K562 (cell line): ENCODE results near the gene USP35. TPM values are rescaled to one million over a fixed set of nuclear protein-coding genes. Genes with fewer than 3 reads are reported as not detected.
A peak's percentile ranks its signal among the peaks of the same experiment; 100 is the strongest.

ENCODE experiments used
- ARID1B ChIP-seq: fragments of 450-650 bp; IDR thresholded peaks from 2 replicates; pipeline ENCODE4 v1.6.1; 2016; ENCODE audit warnings: antibody characterized with exemption, mild to moderate bottlenecking, inconsistent platforms
- ARID4B ChIP-seq: sonication (generic); formaldehyde crosslinking; IDR thresholded peaks from 2 replicates; pipeline ENCODE4 v1.8.0; 2022; ENCODE audit warnings: mild to moderate bottlenecking, missing genetic modification reagents
- ATF3 ChIP-seq, 2 experiments: fragments of 450-650 bp in 1 of 2; sonication (generic) in 1 of 2; formaldehyde crosslinking in 1 of 2; IDR thresholded peaks in 1 of 2; conservative IDR thresholded peaks in 1 of 2; 2 replicates each; pipeline versions ENCODE4 v1.6.1 to v1.8.1; 2016 to 2023; ENCODE audit warnings: mild to moderate bottlenecking in 2 of 2, moderate library complexity in 2 of 2, inconsistent platforms in 1 of 2, missing genetic modification reagents in 1 of 2
- CEBPG ChIP-seq, 3 experiments: fragments of 200-800 bp in 1 of 3; sonication (Bioruptor generic) in 1 of 3; sonication (generic) in 1 of 3; formaldehyde crosslinking in 1 of 3; IDR thresholded peaks in 2 of 3; conservative IDR thresholded peaks in 1 of 3; 2 replicates each; pipeline versions ENCODE4 v1.6.1 to v1.8.0; 2016 to 2022; ENCODE audit warnings: missing compliant biosample characterization in 2 of 3, missing genetic modification characterization in 2 of 3, mild to moderate bottlenecking in 1 of 3, missing genetic modification reagents in 1 of 3
- E2F8 ChIP-seq: fragments of 450-650 bp; IDR thresholded peaks from 2 replicates; pipeline ENCODE4 v1.7.1; 2018; ENCODE audit warnings: mild to moderate bottlenecking, low read depth; ENCODE audit not compliant: partially characterized antibody
- GTF2B ChIP-seq: IDR thresholded peaks from 2 replicates; pipeline ENCODE4 v1.6.1; 2011; ENCODE audit not compliant: insufficient read length; ENCODE audit errors: extremely low read depth
- HMG20A ChIP-seq: fragments of 450-650 bp; formaldehyde crosslinking; conservative IDR thresholded peaks from 2 replicates; pipeline ENCODE4 v1.4.0; 2020; ENCODE audit warnings: mild to moderate bottlenecking, mixed read lengths
- KDM5B ChIP-seq: fragments of 200-600 bp; sonication (generic); IDR thresholded peaks from 2 replicates; pipeline ENCODE4 v1.6.1; 2012; ENCODE audit warnings: low read depth, mild to moderate bottlenecking, moderate library complexity, low read length, control low read depth, inconsistent platforms; ENCODE audit not compliant: insufficient replicate concordance
- SUPT5H ChIP-seq: fragments of 450-650 bp; IDR thresholded peaks from 2 replicates; pipeline ENCODE4 v1.6.1; 2016
- U2AF1 ChIP-seq: fragments of 200-400 bp; formaldehyde crosslinking; optimal IDR thresholded peaks from 2 replicates; pipeline ENCODE3; 2017; ENCODE audit warnings: mild to moderate bottlenecking, low read depth, low read length, moderate library complexity
- XRCC4 ChIP-seq: IDR thresholded peaks from one replicate; pipeline ENCODE4 v1.6.1; 2011; ENCODE audit not compliant: insufficient read depth, insufficient read length; ENCODE audit errors: extremely low read depth
- ZBTB1 ChIP-seq: sonication (generic); formaldehyde crosslinking; IDR thresholded peaks from 2 replicates; pipeline ENCODE4 v1.8.1; 2023; ENCODE audit warnings: missing genetic modification reagents, low read depth, mild to moderate bottlenecking, borderline replicate concordance
- ZNF316 ChIP-seq: fragments of 450-650 bp; IDR thresholded peaks from 2 replicates; pipeline ENCODE4 v1.6.1; 2016
- ZNF324 ChIP-seq: fragments of 250-450 bp; sonication (Bioruptor Pico); IDR thresholded peaks from 2 replicates; pipeline ENCODE4 v1.4.0; 2020; ENCODE audit warnings: mild to moderate bottlenecking
- ZNF449 ChIP-seq: fragments of 250-450 bp; sonication (Bioruptor Pico); IDR thresholded peaks from 2 replicates; pipeline ENCODE4 v1.8.0; 2022; ENCODE audit warnings: moderate library complexity, mild to moderate bottlenecking, inconsistent platforms
- polyA plus RNA-seq, 8 experiments: library from polyadenylated mRNA; depleted of rRNA in 4 of 8; stranded (reverse) in 5 of 8; unstranded in 3 of 8; fragments of >200 nt; fragmentation: Nextera tagmentation in 2 of 8; fragmentation: Illumina TruSeq in 1 of 8; extraction: Ambion mirVana in 2 of 8; extraction: Trizol in 1 of 8; gene quantifications; 2 replicates each; pipeline versions ENCODE4 v1.2.1 to v1.2.3, GENCODE V29; 2011 to 2014; ENCODE audit warnings: inconsistent platforms in 1 of 8, missing spikeins in 1 of 8
- total RNA-seq, 7 experiments: library from RNA; depleted of rRNA in 6 of 7; stranded (reverse); fragments of >200 nt in 6 of 7; fragmentation: Illumina TruSeq in 2 of 7; extraction: Trizol in 2 of 7; gene quantifications; 2 replicates each; pipeline versions ENCODE4 v1.2.1 to v1.2.3, GENCODE V29; 2011 to 2021; ENCODE audit warnings: low replicate concordance in 1 of 7

USP35 gene
- total and polyA plus RNA-seq, 9 of the 15 experiments (the other 6 are each of a cell fraction or from before 2014, with no cell fraction given), result 0.01 to 4.8 (median 3.6) TPM

GRCh38 chr11:78216571-78217287 lies 28.0 kb downstream of the USP35 start (continued):
- TF ChIP-seq ARID4B (CRISPR knock-in tag), result no peak
- peak; percentile 58; the same call in 1 of the 2 replicates for TF ChIP-seq ARID1B
- no peak for TF ChIP-seq XRCC4
- TF ChIP-seq ZNF449 (CRISPR knock-in tag), result no peak
- TF ChIP-seq ZBTB1 (CRISPR knock-in tag), result no peak
- peak; percentile 23; the same call in 1 of the 2 replicates for TF ChIP-seq SUPT5H
- no peak for TF ChIP-seq CEBPG (CRISPR knock-in tag; IDR thresholded peaks at IDR 0.05)
- TF ChIP-seq CEBPG (tag; conservative IDR thresholded peaks at IDR 0.05 in 1 of 2, IDR thresholded peaks at IDR 0.05 in 1 of 2), result no peak
- peak; percentile 70 for TF ChIP-seq E2F8
- TF ChIP-seq U2AF1, result no peak
- TF ChIP-seq GTF2B, result no peak
- peak; percentile 12; the same call in 1 of the 2 replicates for TF ChIP-seq ZNF316
- TF ChIP-seq ATF3 (IDR thresholded peaks at IDR 0.05), result peak; percentile 71; the same call in 1 of the 2 replicates
- TF ChIP-seq ATF3 (CRISPR knock-in tag; conservative IDR thresholded peaks at IDR 0.05), result no peak
- TF ChIP-seq KDM5B, result no peak
- TF ChIP-seq HMG20A (CRISPR knock-in tag), result no peak
- TF ChIP-seq ZNF324 (CRISPR knock-in tag), result no peak
